Cerebellar cortex (tissue), 1 donor: ENCODE results near the gene LTBP4.
A peak's percentile ranks its signal among the peaks of the same experiment; 100 is the strongest.
"Not testable (repeated sequence)": the region's sequence is repeated elsewhere in the genome, so short reads cannot be mapped to it uniquely, and the experiment has no call there.

Experiments used
- DNase-seq: peaks from one replicate; pipeline ENCODE4 v3.0.0-alpha.2; 2015; ENCODE audit warnings: low spot score

LTBP4 gene

GRCh38 chr19:40601134-40601974 is at the start of gene LTBP4:
Gene LTBP4 (plus strand): TSS chr19:40601369. CDS start chr19:40601388, 19 bp downstream.
- no peak for DNase-seq

GRCh38 chr19:40552848-40553247 is 48.3 kb upstream of the LTBP4 start:
- DNase-seq = no peak

GRCh38 chr19:40553885-40554857 is 47.0 kb upstream of the LTBP4 start:
- no peak for DNase-seq

- DNase-seq = no peak
Measured at GRCh38 chr19:40555978-40556689, 45.0 kb upstream of the LTBP4 start.

- DNase-seq = no peak
Measured at GRCh38 chr19:40556953-40557530, 44.1 kb upstream of the LTBP4 start.

- DNase-seq = no peak
Measured at GRCh38 chr19:40559394-40559793, 41.8 kb upstream of the LTBP4 start.

GRCh38 chr19:40560092-40560507 is 41.1 kb upstream of the LTBP4 start:
- DNase-seq = peak; percentile 52

GRCh38 chr19:40561947-40562346 is 39.2 kb upstream of the LTBP4 start:
- no peak for DNase-seq

GRCh38 chr19:40564535-40564934 is 36.6 kb upstream of the LTBP4 start:
- DNase-seq = not testable (repeated sequence)

- DNase-seq = no peak
Measured at GRCh38 chr19:40565355-40565754, 35.8 kb upstream of the LTBP4 start.

- peak; percentile 81 for DNase-seq
Measured at GRCh38 chr19:40565910-40566495, 35.2 kb upstream of the LTBP4 start.

- DNase-seq = peak; percentile 31
Measured at GRCh38 chr19:40567040-40567749, 34.0 kb upstream of the LTBP4 start.

- DNase-seq = no peak
Measured at GRCh38 chr19:40567750-40568494, 33.2 kb upstream of the LTBP4 start.

DNA sequence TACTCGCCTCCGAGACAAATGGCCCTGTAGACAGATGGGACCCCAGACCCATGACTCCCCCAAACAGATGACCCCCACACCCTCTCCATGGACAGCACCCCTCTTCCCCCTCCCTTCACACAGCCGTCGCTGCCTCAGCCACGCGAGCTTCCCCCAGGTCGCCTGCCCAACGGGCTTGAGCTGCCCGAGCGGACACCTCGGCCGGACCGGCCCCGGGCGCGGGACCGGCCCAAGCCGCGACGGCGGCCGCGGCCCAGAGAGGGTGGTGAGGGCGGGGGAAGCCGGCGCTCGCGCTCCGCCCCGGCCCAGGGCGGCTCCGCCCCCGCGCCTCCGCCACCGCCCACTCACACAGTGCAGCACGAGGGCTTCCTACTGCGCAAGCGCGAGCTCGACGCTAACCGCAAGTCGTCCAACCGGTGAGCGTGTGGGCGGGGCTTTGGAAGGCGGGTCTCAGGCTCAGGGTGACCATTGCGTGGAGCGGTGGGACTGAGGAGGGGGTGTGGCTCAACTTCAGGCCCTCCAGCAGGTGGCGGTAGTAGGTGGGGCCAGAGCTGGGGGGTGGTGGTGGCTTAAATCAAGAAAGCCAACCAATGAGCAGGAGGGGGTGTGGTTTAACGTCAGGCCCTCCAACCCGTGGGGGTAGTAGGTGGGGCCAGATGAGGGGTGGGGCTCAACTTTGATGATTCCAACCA is 30.7 kb upstream of the LTBP4 start:
- DNase-seq = peak; percentile 98

DNA sequence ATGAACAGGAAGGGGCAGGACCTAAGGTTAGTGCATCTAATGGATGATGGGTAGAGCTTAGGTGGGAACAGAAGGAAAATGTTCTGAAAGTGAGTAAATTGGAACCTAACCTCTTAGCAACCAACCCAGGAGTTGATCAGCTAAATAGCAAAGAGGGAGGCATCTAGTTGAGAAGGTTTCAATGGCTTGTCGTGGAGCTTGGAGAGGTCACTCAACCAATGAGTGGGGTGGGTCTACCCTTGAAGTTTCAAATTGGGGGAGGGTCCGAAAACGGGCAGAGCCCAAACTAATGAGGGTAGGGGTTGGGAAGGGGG is 30.2 kb upstream of the LTBP4 start:
- no peak for DNase-seq

DNA sequence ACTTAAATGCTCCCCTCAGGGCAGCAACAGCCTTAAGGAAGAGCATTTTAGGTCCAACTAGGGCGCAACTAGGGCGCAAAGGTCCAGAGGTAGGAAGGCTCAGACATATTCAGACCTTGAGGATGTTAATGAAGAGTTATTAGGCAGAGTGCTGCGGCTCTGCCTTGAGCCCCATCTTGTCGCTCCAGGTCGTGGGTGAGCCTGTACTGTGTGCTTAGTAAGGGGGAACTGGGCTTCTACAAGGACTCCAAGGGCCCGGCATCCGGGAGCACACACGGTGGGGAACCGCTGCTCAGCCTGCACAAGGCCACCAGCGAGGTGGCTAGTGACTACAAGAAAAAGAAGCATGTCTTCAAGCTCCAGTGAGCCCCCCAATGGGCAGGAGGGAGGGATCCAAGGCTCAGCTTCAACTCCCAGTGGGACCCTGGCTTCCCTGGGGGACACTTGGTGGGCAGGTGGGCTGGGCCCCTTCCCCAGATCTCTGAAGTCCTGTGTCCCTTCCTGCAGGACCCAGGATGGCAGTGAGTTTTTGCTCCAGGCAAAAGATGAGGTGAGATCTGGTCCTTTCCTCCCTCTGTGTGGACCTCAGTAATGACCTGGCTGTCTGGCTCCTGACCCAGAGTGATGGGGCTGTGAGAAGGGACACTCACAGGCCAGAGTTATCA is 29.2 kb upstream of the LTBP4 start:
- no peak for DNase-seq

DNA sequence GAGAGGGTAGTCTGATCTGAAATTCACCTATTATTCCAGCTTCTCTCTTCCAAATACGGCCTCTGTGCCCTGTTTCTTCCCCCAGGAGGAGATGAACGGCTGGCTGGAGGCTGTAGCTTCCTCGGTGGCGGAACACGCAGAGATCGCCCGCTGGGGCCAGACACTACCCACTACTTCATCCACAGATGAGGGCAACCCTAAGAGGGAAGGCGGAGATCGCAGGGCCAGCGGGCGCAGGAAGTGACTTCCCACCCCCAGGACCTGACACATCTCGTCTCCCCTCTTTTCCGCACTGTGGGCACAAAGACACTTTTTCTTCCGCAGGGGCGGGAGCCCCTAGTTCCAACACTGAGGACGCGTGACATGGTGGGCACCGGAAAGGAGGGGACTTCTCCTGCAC is 25.8 kb upstream of the LTBP4 start:
- no peak for DNase-seq

- no peak for DNase-seq
Measured at GRCh38 chr19:40576151-40576584, 25.0 kb upstream of the LTBP4 start.
